Retinal pigment epithelial cell (primary cell): ENCODE data around the gene KHNYN.

Experiments used
- DNase-seq: peaks from one replicate; pipeline ENCODE4 v3.0.0-alpha.2; 2010; ENCODE audit warnings: low read depth
- H3K4me3 ChIP-seq: 2 replicates; pipeline ENCODE4 v1.5.1; 2011; ENCODE audit warnings: mild to moderate bottlenecking, low read length, control low read depth, moderate library complexity
- CTCF ChIP-seq: conservative IDR thresholded peaks from 2 replicates; pipeline ENCODE4 v1.5.1; 2011; ENCODE audit warnings: low read depth, low read length, control low read depth, inconsistent platforms

The KHNYN gene

GRCh38 chr14:24397639-24398292, 32.0 kb upstream of the KHNYN start:
- no peak for DNase-seq
- no peak overlapping the region for H3K4me3 ChIP-seq
- TF ChIP-seq CTCF = no peak

- TF ChIP-seq CTCF = no peak
- peak overlapping the region; percentile 62 for H3K4me3 ChIP-seq
- no peak for DNase-seq
Observed at GRCh38 chr14:24398293-24398652, 31.5 kb upstream of the KHNYN start.

GRCh38 chr14:24398653-24399446, 30.9 kb upstream of the KHNYN start, which contains the start of gene NYNRIN:
NYNRIN (plus strand) TSS chr14:24399003; CDS start chr14:24399247, 244 bp downstream.
- DNase-seq = no peak
- H3K4me3 ChIP-seq = peak within 1 kb of the TSS; percentile 62
- no peak for TF ChIP-seq CTCF

GRCh38 chr14:24399447-24399822, 30.3 kb upstream of the KHNYN start:
- DNase-seq = no peak
- no peak for TF ChIP-seq CTCF
- peak overlapping the region; percentile 62 for H3K4me3 ChIP-seq

GRCh38 chr14:24399999-24400718, 29.6 kb upstream of the KHNYN start:
- H3K4me3 ChIP-seq = peak overlapping the region; percentile 62
- TF ChIP-seq CTCF = no peak
- no peak for DNase-seq

- no peak for DNase-seq
- TF ChIP-seq CTCF = no peak
- H3K4me3 ChIP-seq = no peak overlapping the region
Observed at GRCh38 chr14:24401810-24402702, 27.7 kb upstream of the KHNYN start.
